Measurements from ENCODE around the gene SPTBN2.

SPTBN2 gene

GRCh38 chr11:66767666-66768065, 38.6 kb upstream of the SPTBN2 start:
- Histone ChIP-seq H3K27me3 (ENCODE audit: insufficient read depth, poor library complexity, severe bottlenecking) (peaks cover 2% of the 10 kb centered on the region), H3K4me3 (replicated peaks; ENCODE audit: insufficient read depth, low read length) (no peak overlapping the region), H3K27ac (replicated peaks) (no peak overlapping the region)
- TF ChIP-seq, protein P1, sequence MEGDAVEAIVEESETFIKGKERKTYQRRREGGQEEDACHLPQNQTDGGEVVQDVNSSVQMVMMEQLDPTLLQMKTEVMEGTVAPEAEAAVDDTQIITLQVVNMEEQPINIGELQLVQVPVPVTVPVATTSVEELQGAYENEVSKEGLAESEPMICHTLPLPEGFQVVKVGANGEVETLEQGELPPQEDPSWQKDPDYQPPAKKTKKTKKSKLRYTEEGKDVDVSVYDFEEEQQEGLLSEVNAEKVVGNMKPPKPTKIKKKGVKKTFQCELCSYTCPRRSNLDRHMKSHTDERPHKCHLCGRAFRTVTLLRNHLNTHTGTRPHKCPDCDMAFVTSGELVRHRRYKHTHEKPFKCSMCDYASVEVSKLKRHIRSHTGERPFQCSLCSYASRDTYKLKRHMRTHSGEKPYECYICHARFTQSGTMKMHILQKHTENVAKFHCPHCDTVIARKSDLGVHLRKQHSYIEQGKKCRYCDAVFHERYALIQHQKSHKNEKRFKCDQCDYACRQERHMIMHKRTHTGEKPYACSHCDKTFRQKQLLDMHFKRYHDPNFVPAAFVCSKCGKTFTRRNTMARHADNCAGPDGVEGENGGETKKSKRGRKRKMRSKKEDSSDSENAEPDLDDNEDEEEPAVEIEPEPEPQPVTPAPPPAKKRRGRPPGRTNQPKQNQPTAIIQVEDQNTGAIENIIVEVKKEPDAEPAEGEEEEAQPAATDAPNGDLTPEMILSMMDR (IDR thresholded peaks at IDR 0.05; ENCODE audit: insufficient read depth, low read length), result no peak
- no peak for TF ChIP-seq POLR2AphosphoS5 (IDR thresholded peaks at IDR 0.05; ENCODE audit: low read depth)
- no peak for DNase-seq (ENCODE audit: low read depth in 1 of 2, low spot score in 1 of 2)

DNA sequence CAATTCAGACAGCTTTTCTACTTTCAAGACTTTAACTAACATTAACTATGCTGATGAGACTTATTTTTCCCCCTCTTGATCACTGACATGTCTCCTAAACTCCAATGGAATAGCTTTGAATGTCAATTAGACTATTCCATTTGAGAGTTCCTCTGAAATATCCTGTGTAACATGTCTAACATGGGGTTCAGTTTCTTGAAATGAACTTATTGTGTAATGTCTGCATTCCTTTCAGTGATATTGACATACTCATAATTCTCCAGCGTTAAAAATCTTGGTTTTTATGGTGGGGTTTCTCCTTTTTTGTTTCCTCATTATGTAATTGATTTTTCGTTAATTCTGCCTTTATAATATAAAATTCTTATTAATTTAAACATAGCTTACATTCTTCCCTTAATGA, 37.7 kb upstream of the SPTBN2 start:
- H3K27ac ChIP-seq (replicated peaks), result no peak overlapping the region
- TF ChIP-seq REST (IDR thresholded peaks at IDR 0.05; ENCODE audit: insufficient replicate concordance, low read depth) (no peak), SPI1 (IDR thresholded peaks at IDR 0.05; ENCODE audit: borderline replicate concordance, low read depth) (no peak), POLR2AphosphoS5 (IDR thresholded peaks at IDR 0.05; ENCODE audit: low read depth) (no peak), GABPA (IDR thresholded peaks at IDR 0.05; ENCODE audit: low read depth) (no peak)
- TF ChIP-seq, protein P1 (IDR thresholded peaks at IDR 0.05; ENCODE audit: insufficient read depth, low read length), result no peak
- DNase-seq (ENCODE audit: low read depth in 1 of 2, low spot score in 1 of 2), result no peak
- H3K27me3 ChIP-seq (ENCODE audit: insufficient read depth, poor library complexity, severe bottlenecking), result peaks cover 2% of the 10 kb centered on the region
- H3K4me3 ChIP-seq (replicated peaks; ENCODE audit: insufficient read depth, low read length), result no peak overlapping the region

DNA sequence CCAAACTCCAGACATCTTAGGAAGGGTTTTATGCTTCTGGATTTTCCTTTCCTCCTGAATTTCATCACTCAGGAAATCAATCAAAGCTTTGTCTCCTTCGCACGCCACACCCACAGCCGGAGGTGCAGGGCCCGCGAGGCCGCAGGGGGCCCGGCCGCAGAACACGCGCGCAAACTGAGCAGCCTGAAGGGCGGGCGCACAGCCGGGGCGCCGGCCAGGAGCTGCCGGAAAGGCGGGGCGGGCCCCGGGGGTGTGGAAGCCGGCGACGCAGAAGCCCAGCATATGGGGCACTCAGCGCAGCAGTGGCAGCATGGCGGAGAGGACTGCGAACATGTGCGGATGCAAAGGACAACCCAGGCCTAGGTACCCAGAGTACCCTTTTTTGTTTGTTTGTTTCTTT, 33.1 kb upstream of the SPTBN2 start:
- Histone ChIP-seq H3K27ac (replicated peaks) (no peak overlapping the region), H3K27me3 (ENCODE audit: insufficient read depth, poor library complexity, severe bottlenecking) (peaks cover 2% of the 10 kb centered on the region), H3K4me3 (replicated peaks; ENCODE audit: insufficient read depth, low read length) (no peak overlapping the region)
- TF ChIP-seq SPI1 (IDR thresholded peaks at IDR 0.05; ENCODE audit: borderline replicate concordance, low read depth) (no peak), GABPA (IDR thresholded peaks at IDR 0.05; ENCODE audit: low read depth) (no peak), REST (IDR thresholded peaks at IDR 0.05; ENCODE audit: insufficient replicate concordance, low read depth) (no peak), POLR2AphosphoS5 (IDR thresholded peaks at IDR 0.05; ENCODE audit: low read depth) (no peak)
- TF ChIP-seq, protein P1 (IDR thresholded peaks at IDR 0.05; ENCODE audit: insufficient read depth, low read length), result no peak
- no peak for DNase-seq (ENCODE audit: low read depth in 1 of 2, low spot score in 1 of 2)

GRCh38 chr11:66752148-66752547, 23.1 kb upstream of the SPTBN2 start:
- no peak for TF ChIP-seq GABPA (IDR thresholded peaks at IDR 0.05; ENCODE audit: low read depth)
- TF ChIP-seq, protein P1 (IDR thresholded peaks at IDR 0.05; ENCODE audit: insufficient read depth, low read length), result no peak
- no peak for TF ChIP-seq SPI1 (IDR thresholded peaks at IDR 0.05; ENCODE audit: borderline replicate concordance, low read depth)
- TF ChIP-seq POLR2AphosphoS5 (IDR thresholded peaks at IDR 0.05; ENCODE audit: low read depth), result no peak
- no peak for TF ChIP-seq REST (IDR thresholded peaks at IDR 0.05; ENCODE audit: insufficient replicate concordance, low read depth)
- H3K4me3 ChIP-seq (replicated peaks; ENCODE audit: insufficient read depth, low read length), result no peak overlapping the region
- no peak overlapping the region for H3K27ac ChIP-seq (replicated peaks)
- peaks cover 4% of the 10 kb centered on the region for H3K27me3 ChIP-seq (ENCODE audit: insufficient read depth, poor library complexity, severe bottlenecking)
- DNase-seq (ENCODE audit: low read depth in 1 of 2, low spot score in 1 of 2), result no peak

Measured in HL-60 (cell line).